ENCODE measurements around the gene ETFB. TPM values are rescaled to one million over a fixed set of nuclear protein-coding genes. Genes with fewer than 3 reads are reported as not detected.

The ETFB gene
- total RNA-seq, 4 donors from 2014 or later: 56.7 to 69.7 (median 63.6) TPM

DNA sequence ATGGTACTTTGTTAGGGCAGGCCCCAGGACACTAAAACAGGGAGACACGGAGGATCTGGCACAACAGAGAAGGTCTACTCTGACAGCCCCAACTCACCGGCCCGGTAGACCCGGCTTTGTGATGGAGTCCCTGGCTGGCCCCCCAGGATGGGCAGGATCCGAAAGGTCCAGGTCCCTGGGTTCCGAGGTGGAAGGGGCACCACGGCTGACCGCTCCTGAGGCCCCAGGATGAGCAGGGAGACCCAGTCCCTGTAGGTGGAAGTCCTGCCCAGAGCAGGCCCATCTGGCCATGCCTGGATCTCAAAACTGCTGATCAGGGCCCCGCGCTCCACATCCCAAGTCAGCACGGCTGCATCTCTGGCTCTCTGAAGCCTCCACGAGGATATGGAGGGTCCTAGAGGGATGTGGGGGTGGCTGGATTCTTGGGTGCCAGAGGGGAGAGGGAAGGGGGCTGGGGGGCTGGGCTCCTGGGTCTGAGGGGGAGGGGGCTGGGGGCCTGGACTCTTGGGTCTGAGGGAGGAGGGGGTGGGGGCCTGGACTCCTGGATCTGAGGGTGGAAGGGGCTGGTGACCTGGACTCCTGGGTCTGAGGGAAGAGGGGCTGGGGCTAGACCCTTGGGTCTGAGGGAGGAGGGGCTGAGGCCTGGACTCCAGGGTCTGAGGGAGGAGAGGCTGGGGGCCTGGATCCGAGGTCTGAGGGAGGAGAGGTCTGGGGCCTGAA is 28.9 kb downstream of the ETFB start:
- Histone ChIP-seq H3K36me3 (no peaks in the 10 kb centered on the region), H3K4me1 (peaks cover 19% of the 10 kb centered on the region), H3K4me3 (no peak overlapping the region), H3K27ac (no peak overlapping the region), H3K9me3 (no peaks in the 10 kb centered on the region), H3K27me3 (no peaks in the 10 kb centered on the region)
- TF ChIP-seq CTCF (IDR thresholded peaks at IDR 0.05) (no peak), EP300 (IDR thresholded peaks at IDR 0.05) (no peak), POLR2AphosphoS5 (IDR thresholded peaks at IDR 0.05) (no peak), POLR2A (IDR thresholded peaks at IDR 0.05) (no peak)
- DNase-seq (ENCODE audit: low spot score in 2 of 2): no peak
- 96% methylated on average over 6 of the region's 13 CpGs for WGBS

DNA sequence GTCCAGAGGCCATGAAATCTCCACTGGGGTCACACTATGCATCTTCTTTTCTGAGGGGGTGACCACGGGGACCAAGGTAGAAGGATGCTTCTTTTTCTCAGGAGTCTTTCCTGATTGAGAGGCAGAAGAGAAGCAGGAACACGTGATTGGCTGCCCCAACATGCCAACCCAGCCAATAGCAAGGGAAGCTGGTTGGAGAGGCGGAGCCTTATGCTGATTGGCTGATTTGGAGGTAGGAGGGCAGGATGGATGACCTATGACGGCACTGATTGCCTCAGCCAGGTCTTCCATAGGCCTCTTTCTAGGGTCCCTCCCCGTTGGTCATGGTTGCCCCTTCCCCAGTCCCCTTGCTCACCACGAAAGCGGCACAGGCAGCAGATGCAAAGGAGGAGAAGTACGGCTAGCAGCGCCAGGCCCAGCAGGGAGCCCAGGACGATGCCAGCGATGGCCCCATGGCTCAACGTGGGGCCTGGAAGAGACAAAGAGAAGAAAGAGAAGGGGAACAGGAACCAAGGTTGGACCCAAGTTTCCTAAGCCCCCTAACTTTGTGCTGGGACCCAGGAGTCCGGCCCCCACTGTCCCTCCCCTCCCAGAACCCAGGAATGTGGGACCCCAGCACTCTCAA is 32.2 kb downstream of the ETFB start:
- Histone ChIP-seq H3K4me3 (no peak overlapping the region), H3K27me3 (peaks cover 13% of the 10 kb centered on the region), H3K9me3 (no peaks in the 10 kb centered on the region), H3K36me3 (no peaks in the 10 kb centered on the region), H3K4me1 (peaks cover 7% of the 10 kb centered on the region), H3K27ac (no peak overlapping the region)
- WGBS: 88% methylated on average over 13 of the region's 13 CpGs
- DNase-seq (ENCODE audit: low spot score in 2 of 2): no peak
- no peak for TF ChIP-seq EP300 (IDR thresholded peaks at IDR 0.05)
- TF ChIP-seq POLR2AphosphoS5 (IDR thresholded peaks at IDR 0.05): no peak
- no peak for TF ChIP-seq CTCF (IDR thresholded peaks at IDR 0.05)
- no peak for TF ChIP-seq POLR2A (IDR thresholded peaks at IDR 0.05)

- H3K4me3 ChIP-seq: no peak overlapping the region
- WGBS: 91% methylated on average over 6 of the region's 6 CpGs
- H3K27me3 ChIP-seq: peaks cover 36% of the 10 kb centered on the region
- TF ChIP-seq EP300 (IDR thresholded peaks at IDR 0.05) (no peak), POLR2AphosphoS5 (IDR thresholded peaks at IDR 0.05) (no peak), POLR2A (IDR thresholded peaks at IDR 0.05) (no peak)
- no peaks in the 10 kb centered on the region for H3K36me3 ChIP-seq
- H3K27ac ChIP-seq: no peak overlapping the region
- no peak for DNase-seq (ENCODE audit: low spot score in 2 of 2)
- H3K4me1 ChIP-seq: peaks cover 14% of the 10 kb centered on the region
- H3K9me3 ChIP-seq: no peaks in the 10 kb centered on the region
Measured at GRCh38 chr19:51331716-51332115, 34.5 kb downstream of the ETFB start.

DNA sequence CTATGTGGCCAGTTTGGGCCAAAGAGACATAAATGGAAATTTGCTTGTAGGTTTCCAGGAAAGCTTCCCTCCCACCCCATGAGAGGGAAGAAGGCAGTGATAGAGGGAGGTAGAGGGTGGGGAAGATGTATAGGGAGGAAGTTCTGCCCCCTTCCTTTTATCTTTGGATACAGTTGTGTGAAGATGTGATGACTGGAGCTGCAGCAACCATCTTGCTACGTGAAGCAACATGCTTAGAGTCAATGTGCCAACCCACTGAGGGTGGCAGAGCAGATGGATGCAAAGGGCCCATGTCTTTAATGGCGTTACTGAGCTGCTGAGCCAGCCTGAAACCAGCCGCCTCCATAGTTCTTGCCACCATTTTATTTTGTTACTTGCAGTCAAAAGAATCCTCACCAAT is 35.0 kb downstream of the ETFB start:
- H3K9me3 ChIP-seq: no peaks in the 10 kb centered on the region
- DNase-seq (ENCODE audit: low spot score in 2 of 2): peak in 1 of 2 donors; percentile 5
- H3K27me3 ChIP-seq: peaks cover 41% of the 10 kb centered on the region
- H3K36me3 ChIP-seq: no peaks in the 10 kb centered on the region
- no peak overlapping the region for H3K4me3 ChIP-seq
- 77% methylated on average over 3 of the region's 3 CpGs for WGBS
- TF ChIP-seq CTCF (IDR thresholded peaks at IDR 0.05): no peak
- TF ChIP-seq POLR2A (IDR thresholded peaks at IDR 0.05): no peak
- no peak for TF ChIP-seq POLR2AphosphoS5 (IDR thresholded peaks at IDR 0.05)
- no peak for TF ChIP-seq EP300 (IDR thresholded peaks at IDR 0.05)
- H3K4me1 ChIP-seq: peaks cover 14% of the 10 kb centered on the region
- H3K27ac ChIP-seq: no peak overlapping the region

GRCh38 chr19:51330366-51330765 is 35.8 kb downstream of the ETFB start:
- no peak for DNase-seq (ENCODE audit: low spot score in 2 of 2)
- peaks cover 49% of the 10 kb centered on the region for H3K27me3 ChIP-seq
- 100% methylated on average over 4 of the region's 4 CpGs for WGBS
- peaks cover 14% of the 10 kb centered on the region for H3K4me1 ChIP-seq
- no peak overlapping the region for H3K27ac ChIP-seq
- no peaks in the 10 kb centered on the region for H3K36me3 ChIP-seq
- TF ChIP-seq EP300 (IDR thresholded peaks at IDR 0.05) (no peak), POLR2AphosphoS5 (IDR thresholded peaks at IDR 0.05) (no peak), POLR2A (IDR thresholded peaks at IDR 0.05) (no peak), CTCF (IDR thresholded peaks at IDR 0.05) (no peak)
- no peaks in the 10 kb centered on the region for H3K9me3 ChIP-seq
- H3K4me3 ChIP-seq: no peak overlapping the region
